Thyroid gland (tissue), 4 donors: Measurements from ENCODE around the gene WASHC4.

Experiments
- POLR2A ChIP-seq, 2 donors: fragments of 450-650 bp; IDR thresholded peaks; one replicate each; pipeline ENCODE4 v1.6.1; 2017; ENCODE audit warnings: antibody characterized with exemption in 2 of 2, mild to moderate bottlenecking in 2 of 2, moderate library complexity in 1 of 2
- TF ChIP-seq, protein P1 (sequence below), 6 experiments: fragments of 200-600 bp in 3 of 6; fragments of 450-650 bp in 3 of 6; sonication (generic) in 3 of 6; IDR thresholded peaks; one replicate each; pipeline ENCODE4 v1.5.1; 2016 to 2019; ENCODE audit warnings: antibody characterized with exemption in 6 of 6, mild to moderate bottlenecking in 2 of 6, inconsistent platforms in 1 of 6, moderate library complexity in 1 of 6

DNA sequence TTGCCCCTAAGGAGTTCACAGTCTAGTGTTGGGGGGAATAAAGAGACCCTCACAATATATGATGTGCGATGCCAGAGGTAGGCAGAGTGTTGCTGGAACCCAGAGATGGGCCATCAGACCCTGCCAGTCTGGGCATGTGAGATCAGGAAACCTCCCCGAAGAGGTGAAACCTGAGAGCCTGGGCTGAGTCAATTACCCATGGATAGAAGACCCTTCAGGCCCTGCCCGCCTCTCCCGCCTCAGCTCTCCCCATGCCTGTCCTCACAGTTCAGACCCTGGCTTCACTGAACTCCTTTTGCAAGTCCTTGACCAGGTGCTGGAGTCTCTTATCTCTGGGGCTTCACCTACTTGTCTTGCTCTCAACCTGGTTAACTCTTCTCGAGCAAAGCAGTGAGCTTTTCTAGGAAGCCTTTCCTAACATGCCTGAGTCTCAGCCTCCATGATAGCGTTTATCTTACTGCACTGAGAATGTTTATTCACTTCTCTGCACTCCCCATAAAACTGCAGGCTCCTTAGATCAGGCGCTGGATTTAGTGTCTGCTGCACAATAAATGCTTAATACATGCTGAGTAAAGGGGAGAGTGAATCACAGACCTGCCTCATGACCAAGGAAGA is 42.9 kb upstream of the WASHC4 start:
- TF ChIP-seq, protein P1, sequence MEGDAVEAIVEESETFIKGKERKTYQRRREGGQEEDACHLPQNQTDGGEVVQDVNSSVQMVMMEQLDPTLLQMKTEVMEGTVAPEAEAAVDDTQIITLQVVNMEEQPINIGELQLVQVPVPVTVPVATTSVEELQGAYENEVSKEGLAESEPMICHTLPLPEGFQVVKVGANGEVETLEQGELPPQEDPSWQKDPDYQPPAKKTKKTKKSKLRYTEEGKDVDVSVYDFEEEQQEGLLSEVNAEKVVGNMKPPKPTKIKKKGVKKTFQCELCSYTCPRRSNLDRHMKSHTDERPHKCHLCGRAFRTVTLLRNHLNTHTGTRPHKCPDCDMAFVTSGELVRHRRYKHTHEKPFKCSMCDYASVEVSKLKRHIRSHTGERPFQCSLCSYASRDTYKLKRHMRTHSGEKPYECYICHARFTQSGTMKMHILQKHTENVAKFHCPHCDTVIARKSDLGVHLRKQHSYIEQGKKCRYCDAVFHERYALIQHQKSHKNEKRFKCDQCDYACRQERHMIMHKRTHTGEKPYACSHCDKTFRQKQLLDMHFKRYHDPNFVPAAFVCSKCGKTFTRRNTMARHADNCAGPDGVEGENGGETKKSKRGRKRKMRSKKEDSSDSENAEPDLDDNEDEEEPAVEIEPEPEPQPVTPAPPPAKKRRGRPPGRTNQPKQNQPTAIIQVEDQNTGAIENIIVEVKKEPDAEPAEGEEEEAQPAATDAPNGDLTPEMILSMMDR (IDR thresholded peaks at IDR 0.05), result no peak
- TF ChIP-seq POLR2A (IDR thresholded peaks at IDR 0.05), result no peak
